HG02885 (cell line): Measurements from ENCODE around the gene KLHL30.

Experiments
- ATAC-seq: cut with Tn5 transposase; IDR thresholded peaks from one replicate; pipeline ENCODE4 v1.9.1; 2021; ENCODE audit warnings: mild to moderate bottlenecking; ENCODE audit not compliant: unreplicated experiment, poor library complexity

KLHL30 gene

GRCh38 chr2:238130111-238130695 lies 8.3 kb upstream of the KLHL30 start:
- ATAC-seq = no peak

GRCh38 chr2:238130696-238131628 lies 7.5 kb upstream of the KLHL30 start:
- ATAC-seq = no peak

- no peak for ATAC-seq
Observed at GRCh38 chr2:238131761-238132462, 6.6 kb upstream of the KLHL30 start.

GRCh38 chr2:238132463-238133450 lies 5.7 kb upstream of the KLHL30 start:
- ATAC-seq = no peak

GRCh38 chr2:238133499-238134392 lies 4.7 kb upstream of the KLHL30 start:
- ATAC-seq = no peak

- ATAC-seq = no peak
Observed at GRCh38 chr2:238134393-238134785, 4.1 kb upstream of the KLHL30 start.

- no peak for ATAC-seq
Observed at GRCh38 chr2:238135601-238136150, 2.8 kb upstream of the KLHL30 start.

- no peak for ATAC-seq
Observed at GRCh38 chr2:238136820-238137537, 1.5 kb upstream of the KLHL30 start.

- no peak for ATAC-seq
Observed at GRCh38 chr2:238137885-238138284, 583 bp upstream of the KLHL30 start.

- no peak for ATAC-seq
Observed at GRCh38 chr2:238139196-238140039, 950 bp downstream of the KLHL30 start.

- no peak for ATAC-seq
Observed at GRCh38 chr2:238140040-238140439, 1.6 kb downstream of the KLHL30 start.

GRCh38 chr2:238140721-238141540 lies 2.5 kb downstream of the KLHL30 start:
- no peak for ATAC-seq

- ATAC-seq = no peak
Observed at GRCh38 chr2:238141541-238142318, 3.3 kb downstream of the KLHL30 start.

- no peak for ATAC-seq
Observed at GRCh38 chr2:238142382-238143205, 4.1 kb downstream of the KLHL30 start.
